Endometrial microvascular endothelial cells (primary cell): Measurements from ENCODE around the gene UNC13C. TPM values are rescaled to one million over a fixed set of nuclear protein-coding genes. Genes with fewer than 3 reads are reported as not detected.

Experiments used
- in situ Hi-C: cut with HindIII; loops from 2 replicates; pipeline ENCODE4 v1.10.0; 2017; ENCODE audit warnings: low sequenced_read_pairs, low pct_unique_long_range_greater_than_20kb; ENCODE audit errors: inconsistent ontology term
- total RNA-seq: library from RNA; depleted of rRNA; stranded (reverse); fragments of >200 nt; gene quantifications from one replicate; pipeline ENCODE4 v1.2.3, GENCODE V29; 2015; ENCODE audit errors: inconsistent ontology term

Gene UNC13C
- total RNA-seq, 1 donor from 2014 or later: not detected

- in situ Hi-C loops: no loop called here
Measured at GRCh38 chr15:54515664-54516582, 537.7 kb downstream of the UNC13C start.

GRCh38 chr15:54517366-54517765 is 539.1 kb downstream of the UNC13C start:
- in situ Hi-C loops: no loop called here

GRCh38 chr15:54518156-54518882 is 540.1 kb downstream of the UNC13C start:
- in situ Hi-C loops: no loop called here

GRCh38 chr15:54519577-54519976 is 541.3 kb downstream of the UNC13C start:
- in situ Hi-C loops: no loop called here

- in situ Hi-C loops: no loop called here
Measured at GRCh38 chr15:54520616-54521015, 542.4 kb downstream of the UNC13C start.

- in situ Hi-C loops: no loop called here
Measured at GRCh38 chr15:54521206-54521605, 543.0 kb downstream of the UNC13C start.

- in situ Hi-C loops: no loop called here
Measured at GRCh38 chr15:54528021-54528420, 549.8 kb downstream of the UNC13C start.

GRCh38 chr15:54540721-54541120 is 562.5 kb downstream of the UNC13C start:
- in situ Hi-C loops: no loop called here

- in situ Hi-C loops: no loop called here
Measured at GRCh38 chr15:54547491-54547890, 569.2 kb downstream of the UNC13C start.

- in situ Hi-C loops: no loop called here
Measured at GRCh38 chr15:54550954-54551353, 572.7 kb downstream of the UNC13C start.

GRCh38 chr15:54556231-54556630 is 578.0 kb downstream of the UNC13C start:
- in situ Hi-C loops: no loop called here

- in situ Hi-C loops: no loop called here
Measured at GRCh38 chr15:54559405-54560069, 581.3 kb downstream of the UNC13C start.

GRCh38 chr15:54560417-54560816 is 582.2 kb downstream of the UNC13C start:
- in situ Hi-C loops: no loop called here

GRCh38 chr15:54564166-54564565 is 585.9 kb downstream of the UNC13C start:
- in situ Hi-C loops: no loop called here

- in situ Hi-C loops: no loop called here
Measured at GRCh38 chr15:54566654-54567053, 588.4 kb downstream of the UNC13C start.

GRCh38 chr15:54567408-54568035 is 589.3 kb downstream of the UNC13C start:
- in situ Hi-C loops: no loop called here

- in situ Hi-C loops: no loop called here
Measured at GRCh38 chr15:54568381-54568780, 590.1 kb downstream of the UNC13C start.

GRCh38 chr15:54571576-54571975 is 593.3 kb downstream of the UNC13C start:
- in situ Hi-C loops: no loop called here

GRCh38 chr15:54575586-54575985 is 597.3 kb downstream of the UNC13C start:
- in situ Hi-C loops: no loop called here
